H9 (cell line): ENCODE measurements around the gene SLC17A9. TPM values are rescaled to one million over a fixed set of nuclear protein-coding genes. Genes with fewer than 3 reads are reported as not detected.

Experiments used
- DNase-seq: peaks from one replicate; pipeline ENCODE4 v3.0.0-alpha.2; 2017
- H2AFZ ChIP-seq: one replicate; pipeline ENCODE4 v1.6.1; 2013; ENCODE audit warnings: mild to moderate bottlenecking, low read length, control low read depth, moderate library complexity
- H2AK5ac ChIP-seq: 2 replicates; pipeline ENCODE4 v1.6.1; 2013; ENCODE audit warnings: low read length, control low read depth, mixed read lengths; ENCODE audit not compliant: insufficient read length
- H2BK120ac ChIP-seq: one replicate; pipeline ENCODE4 v1.6.1; 2013; ENCODE audit warnings: low read depth, mild to moderate bottlenecking, low read length, control low read depth, inconsistent platforms; ENCODE audit not compliant: poor library complexity, severe bottlenecking
- H2BK12ac ChIP-seq: 2 replicates; pipeline ENCODE4 v1.6.1; 2013; ENCODE audit warnings: low read length, control low read depth, mixed read lengths, low read depth; ENCODE audit not compliant: insufficient read length
- H2BK15ac ChIP-seq: 2 replicates; pipeline ENCODE4 v1.6.1; 2013; ENCODE audit warnings: low read depth, low read length, control low read depth
- H2BK20ac ChIP-seq: one replicate; pipeline ENCODE4 v1.6.1; 2013; ENCODE audit warnings: low read depth, mild to moderate bottlenecking, low read length, control low read depth, inconsistent platforms; ENCODE audit not compliant: poor library complexity, severe bottlenecking
- H2BK5ac ChIP-seq: 2 replicates; pipeline ENCODE4 v1.6.1; 2013; ENCODE audit warnings: low read length, control low read depth, mixed read lengths; ENCODE audit not compliant: insufficient read length
- H3K14ac ChIP-seq: 2 replicates; pipeline ENCODE4 v1.6.1; 2013; ENCODE audit warnings: low read length, control low read depth; ENCODE audit not compliant: insufficient read depth
- H3K18ac ChIP-seq: 2 replicates; pipeline ENCODE4 v1.6.1; 2013; ENCODE audit warnings: low read depth, mild to moderate bottlenecking, mixed read lengths, low read length, control low read depth; ENCODE audit not compliant: insufficient read length
- H3K23ac ChIP-seq: 2 replicates; pipeline ENCODE4 v1.6.1; 2013; ENCODE audit warnings: low read length, control low read depth, mixed read lengths, low read depth; ENCODE audit not compliant: insufficient read length
- H3K23me2 ChIP-seq: 2 replicates; pipeline ENCODE4 v1.6.1; 2013; ENCODE audit warnings: low read depth, mild to moderate bottlenecking, mixed read lengths, low read length, control low read depth; ENCODE audit not compliant: insufficient read length, poor library complexity, severe bottlenecking
- H3K27ac ChIP-seq: 2 replicates; pipeline ENCODE4 v1.5.1; 2013; ENCODE audit warnings: low read length, control low read depth, mixed read lengths, low read depth; ENCODE audit not compliant: insufficient read length
- H3K27me3 ChIP-seq: 2 replicates; pipeline ENCODE4 v1.6.1; 2013; ENCODE audit warnings: low read length, control low read depth, inconsistent platforms; ENCODE audit not compliant: insufficient read depth
- H3K4ac ChIP-seq: 2 replicates; pipeline ENCODE4 v1.6.1; 2013; ENCODE audit warnings: low read depth, mild to moderate bottlenecking, control low read depth, inconsistent platforms, low read length, moderate library complexity
- H3K4me1 ChIP-seq: 2 replicates; pipeline ENCODE4 v1.6.1; 2013; ENCODE audit warnings: low read length, control low read depth, inconsistent platforms; ENCODE audit not compliant: insufficient read depth
- H3K4me2 ChIP-seq: 2 replicates; pipeline ENCODE4 v1.6.1; 2013; ENCODE audit warnings: low read length, control low read depth, mixed read lengths; ENCODE audit not compliant: insufficient read length, insufficient read depth
- H3K56ac ChIP-seq: 2 replicates; pipeline ENCODE4 v1.6.1; 2013; ENCODE audit warnings: low read depth, mild to moderate bottlenecking, mixed read lengths, low read length, control low read depth; ENCODE audit not compliant: insufficient read length
- H3K79me1 ChIP-seq: 2 replicates; pipeline ENCODE4 v1.6.1; 2013; ENCODE audit warnings: low read depth, mild to moderate bottlenecking, moderate library complexity, low read length, control low read depth, inconsistent platforms; ENCODE audit not compliant: insufficient read depth, poor library complexity, severe bottlenecking
- H3K79me2 ChIP-seq: 2 replicates; pipeline ENCODE4 v1.6.1; 2013; ENCODE audit warnings: low read length, control low read depth, inconsistent platforms; ENCODE audit not compliant: insufficient read depth
- H3K9ac ChIP-seq: 2 replicates; pipeline ENCODE4 v1.6.1; 2013; ENCODE audit warnings: low read length, control low read depth, mixed read lengths; ENCODE audit not compliant: insufficient read length; ENCODE audit errors: extremely low read depth
- H3K9me3 ChIP-seq: one replicate; pipeline ENCODE4 v1.6.1; 2013; ENCODE audit warnings: low read depth, low read length, inconsistent platforms; ENCODE audit not compliant: control insufficient read depth
- H3T11ph ChIP-seq: one replicate; pipeline ENCODE4 v1.6.1; 2013; ENCODE audit warnings: mild to moderate bottlenecking, low read length, control low read depth, inconsistent platforms
- H4K20me1 ChIP-seq: one replicate; pipeline ENCODE4 v1.6.1; 2013; ENCODE audit not compliant: control insufficient read depth, insufficient read length, insufficient read depth
- H4K5ac ChIP-seq: 2 replicates; pipeline ENCODE4 v1.6.1; 2013; ENCODE audit warnings: low read depth, mild to moderate bottlenecking, mixed read lengths, low read length, control low read depth; ENCODE audit not compliant: insufficient read length
- H4K8ac ChIP-seq: replicated peaks from 2 replicates; pipeline ENCODE4 v1.6.1; 2013; ENCODE audit warnings: low read length, control low read depth, mixed read lengths, low read depth; ENCODE audit not compliant: insufficient read length
- H4K91ac ChIP-seq: 2 replicates; pipeline ENCODE4 v1.6.1; 2013; ENCODE audit warnings: low read depth, mild to moderate bottlenecking, moderate library complexity, mixed read lengths, low read length, control low read depth; ENCODE audit not compliant: insufficient read length
- H3K27ac Mint-ChIP-seq, 3 experiments: 2 replicates in 2 of 3; 3 replicates in 1 of 3; pipeline ENCODE4 v1.8.0; 2020 to 2021; ENCODE audit warnings: mixed read lengths in 3 of 3, mild to moderate bottlenecking in 1 of 3, moderate library complexity in 1 of 3
- H3K27me3 Mint-ChIP-seq: 2 replicates; pipeline ENCODE4 v1.8.0; 2021; ENCODE audit warnings: low read depth, mild to moderate bottlenecking, moderate library complexity, mixed read lengths
- H3K36me3 Mint-ChIP-seq, 3 experiments: 2 replicates in 2 of 3; 3 replicates in 1 of 3; pipeline ENCODE4 v1.8.0; 2020 to 2021; ENCODE audit warnings: low read depth in 3 of 3, mixed read lengths in 3 of 3; ENCODE audit not compliant: insufficient read depth in 1 of 3
- H3K4me1 Mint-ChIP-seq, 2 experiments: 2 replicates each; pipeline ENCODE4 v1.8.0; 2020; ENCODE audit warnings: mixed read lengths in 2 of 2
- H3K4me3 Mint-ChIP-seq, 2 experiments: 2 replicates in 1 of 2; 3 replicates in 1 of 2; pipeline ENCODE4 v1.8.0; 2020 to 2021; ENCODE audit warnings: mild to moderate bottlenecking in 2 of 2, mixed read lengths in 2 of 2, moderate library complexity in 1 of 2
- H3K9me3 Mint-ChIP-seq, 2 experiments: 2 replicates in 1 of 2; 3 replicates in 1 of 2; pipeline ENCODE4 v1.8.0; 2020; ENCODE audit warnings: mild to moderate bottlenecking in 2 of 2, mixed read lengths in 2 of 2, moderate library complexity in 1 of 2
- WGBS: extraction: QIAGEN DNeasy Blood & Tissue Kit; methylation state at CpG from one replicate; pipeline ENCODE4 v1.1.7; 2013; ENCODE audit warnings: missing lambda C conversion rate, low lambda C conversion rate, mixed read lengths; ENCODE audit not compliant: insufficient read length; ENCODE audit errors: extremely low coverage; 5-methylcytosine and 5-hydroxymethylcytosine counted together
- total RNA-seq: library from RNA; stranded (reverse); gene quantifications from 2 replicates; pipeline ENCODE4 v1.2.1, GENCODE V29; 2021
- TF ChIP-seq, protein P1 (sequence below): fragments of 200-600 bp; sonication (generic); conservative IDR thresholded peaks from 3 replicates; pipeline ENCODE4 v1.8.0; 2021; ENCODE audit warnings: antibody characterized with exemption, mild to moderate bottlenecking

Gene SLC17A9
- total RNA-seq, 1 experiment from 2014 or later, result 20.9 TPM

DNA sequence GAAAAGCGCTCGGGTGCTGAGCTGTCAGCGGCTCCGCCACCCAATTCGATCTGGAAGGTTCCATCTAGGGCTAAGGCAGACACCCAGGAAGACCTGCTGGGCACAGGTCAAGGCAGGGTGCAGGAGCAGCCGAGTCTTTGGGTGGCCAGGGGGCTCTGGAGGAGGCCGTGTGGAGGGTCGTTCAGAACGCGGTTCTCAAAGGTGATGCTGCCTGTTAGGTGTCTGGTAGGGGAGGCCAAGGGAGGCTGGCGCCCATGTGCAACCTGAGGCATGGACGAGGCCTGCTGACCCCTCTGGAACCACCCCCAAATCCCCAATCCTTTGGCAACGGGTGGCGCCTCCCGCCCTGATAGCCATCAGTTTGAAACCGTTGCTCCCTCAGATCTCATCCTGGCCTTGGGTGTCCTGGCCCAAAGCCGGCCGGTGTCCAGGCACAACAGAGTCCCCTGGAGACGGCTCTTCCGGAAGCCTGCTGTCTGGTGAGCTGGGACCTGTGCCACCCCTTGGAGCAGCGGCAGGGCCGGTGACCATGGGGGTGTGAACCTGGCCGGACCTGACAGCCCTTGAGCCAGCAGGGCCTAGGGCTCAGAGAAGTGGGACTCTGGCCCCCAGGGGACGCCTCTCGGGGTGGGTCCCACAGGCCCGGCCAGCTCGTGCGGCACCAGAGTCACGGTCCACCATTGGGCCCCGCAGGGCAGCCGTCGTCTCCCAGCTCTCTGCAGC is 10.5 kb downstream of the SLC17A9 start:
- no peaks in the 10 kb centered on the region for H4K20me1 ChIP-seq
- Mint-ChIP-seq H3K4me3 (no peak overlapping the region), H3K36me3 (peaks cover 0 to 16% (median 0%) of the 10 kb centered on the region in 3 experiments; a peak in 4 of 7 replicates), H3K4me1 (peaks cover 0 to 7% of the 10 kb centered on the region in 2 experiments; a peak in 1 of 4 replicates), H3K27ac (no peak overlapping the region), H3K27me3 (no peaks in the 10 kb centered on the region), H3K9me3 (no peaks in the 10 kb centered on the region)
- no peak overlapping the region for H3K4ac ChIP-seq
- no CpG with 5 or more reads among the region's 32 CpGs for WGBS
- H3K23me2 ChIP-seq, result no peaks in the 10 kb centered on the region
- no peak overlapping the region for H2AK5ac ChIP-seq
- no peaks in the 10 kb centered on the region for H3K79me2 ChIP-seq
- no peak overlapping the region for H2BK120ac ChIP-seq
- no peak overlapping the region for H2BK20ac ChIP-seq
- DNase-seq, result no peak
- H3K14ac ChIP-seq, result no peak overlapping the region
- no peak overlapping the region for H3K27ac ChIP-seq
- no peaks in the 10 kb centered on the region for H3K79me1 ChIP-seq
- TF ChIP-seq, protein P1, sequence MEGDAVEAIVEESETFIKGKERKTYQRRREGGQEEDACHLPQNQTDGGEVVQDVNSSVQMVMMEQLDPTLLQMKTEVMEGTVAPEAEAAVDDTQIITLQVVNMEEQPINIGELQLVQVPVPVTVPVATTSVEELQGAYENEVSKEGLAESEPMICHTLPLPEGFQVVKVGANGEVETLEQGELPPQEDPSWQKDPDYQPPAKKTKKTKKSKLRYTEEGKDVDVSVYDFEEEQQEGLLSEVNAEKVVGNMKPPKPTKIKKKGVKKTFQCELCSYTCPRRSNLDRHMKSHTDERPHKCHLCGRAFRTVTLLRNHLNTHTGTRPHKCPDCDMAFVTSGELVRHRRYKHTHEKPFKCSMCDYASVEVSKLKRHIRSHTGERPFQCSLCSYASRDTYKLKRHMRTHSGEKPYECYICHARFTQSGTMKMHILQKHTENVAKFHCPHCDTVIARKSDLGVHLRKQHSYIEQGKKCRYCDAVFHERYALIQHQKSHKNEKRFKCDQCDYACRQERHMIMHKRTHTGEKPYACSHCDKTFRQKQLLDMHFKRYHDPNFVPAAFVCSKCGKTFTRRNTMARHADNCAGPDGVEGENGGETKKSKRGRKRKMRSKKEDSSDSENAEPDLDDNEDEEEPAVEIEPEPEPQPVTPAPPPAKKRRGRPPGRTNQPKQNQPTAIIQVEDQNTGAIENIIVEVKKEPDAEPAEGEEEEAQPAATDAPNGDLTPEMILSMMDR, result no peak
- no peak overlapping the region for H2BK5ac ChIP-seq
- H2AFZ ChIP-seq, result no peak overlapping the region
- no peaks in the 10 kb centered on the region for H3K4me1 ChIP-seq
- no peak overlapping the region for H4K5ac ChIP-seq
- no peak overlapping the region for H3K4me2 ChIP-seq
- H2BK15ac ChIP-seq, result no peak overlapping the region
- H3K56ac ChIP-seq, result no peak overlapping the region
- H3K18ac ChIP-seq, result no peak overlapping the region
- no peak overlapping the region for H4K8ac ChIP-seq
- H3K23ac ChIP-seq, result no peak overlapping the region
- H3K27me3 ChIP-seq, result no peaks in the 10 kb centered on the region
- H2BK12ac ChIP-seq, result no peak overlapping the region
- no peaks in the 10 kb centered on the region for H3K9me3 ChIP-seq
- H3K9ac ChIP-seq, result no peak overlapping the region
- no peak overlapping the region for H3T11ph ChIP-seq
- no peak overlapping the region for H4K91ac ChIP-seq
